GM13976 (cell line): ENCODE results near the gene RPL13A.
A peak's percentile ranks its signal among the peaks of the same experiment; 100 is the strongest.

Experiments used
- DNase-seq: peaks from one replicate; pipeline ENCODE4 v3.0.0; 2012; ENCODE audit warnings: low spot score
- in situ Hi-C: fragments of 300-500 bp; cut with MboI; formaldehyde crosslinking; loops from one replicate; pipeline ENCODE4 v1.12.0; 2022; ENCODE audit warnings: low sequenced_read_pairs, mixed read lengths, inconsistent platforms; ENCODE audit not compliant: unreplicated experiment
- TF ChIP-seq, protein P1 (sequence below): IDR thresholded peaks from 2 replicates; pipeline ENCODE4 v1.5.1; 2012; ENCODE audit warnings: borderline replicate concordance, mild to moderate bottlenecking; ENCODE audit not compliant: insufficient read depth; ENCODE audit errors: extremely low read depth, missing control alignments, control extremely low read depth

Gene RPL13A

DNA sequence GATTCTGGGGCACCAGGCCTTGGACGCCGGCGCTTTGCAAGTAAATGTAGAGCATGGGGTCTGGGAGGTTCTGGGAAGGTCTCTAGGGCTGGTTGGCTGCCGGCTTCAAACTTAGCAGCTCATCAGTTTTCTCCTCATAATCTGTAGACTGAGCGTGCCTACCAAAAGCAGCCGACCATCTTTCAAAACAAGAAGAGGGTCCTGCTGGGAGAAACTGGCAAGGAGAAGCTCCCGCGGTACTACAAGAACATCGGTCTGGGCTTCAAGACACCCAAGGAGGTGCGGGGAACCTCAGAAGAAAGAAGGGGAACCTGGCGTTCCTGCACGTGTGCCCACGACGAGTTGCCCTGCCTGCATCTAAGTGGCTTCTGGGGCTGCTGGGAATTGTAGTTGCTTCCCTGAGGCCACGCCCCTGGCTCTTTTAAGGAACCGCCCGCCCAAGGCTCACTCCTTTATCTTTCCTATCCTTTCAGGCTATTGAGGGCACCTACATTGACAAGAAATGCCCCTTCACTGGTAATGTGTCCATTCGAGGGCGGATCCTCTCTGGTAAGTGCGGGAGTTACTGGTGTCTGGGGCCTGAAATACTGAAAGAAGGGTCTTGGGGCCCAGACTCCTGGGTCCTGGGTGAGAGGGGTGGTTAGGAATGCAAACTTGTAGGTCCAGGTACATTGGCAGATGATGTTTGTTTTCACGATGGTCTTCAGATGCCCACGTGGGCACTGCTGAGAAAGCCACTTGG lies 9.8 kb downstream of the RPL13A start:
- in situ Hi-C loops, result no loop called here
- DNase-seq, result peak; percentile 61
- TF ChIP-seq, protein P1, sequence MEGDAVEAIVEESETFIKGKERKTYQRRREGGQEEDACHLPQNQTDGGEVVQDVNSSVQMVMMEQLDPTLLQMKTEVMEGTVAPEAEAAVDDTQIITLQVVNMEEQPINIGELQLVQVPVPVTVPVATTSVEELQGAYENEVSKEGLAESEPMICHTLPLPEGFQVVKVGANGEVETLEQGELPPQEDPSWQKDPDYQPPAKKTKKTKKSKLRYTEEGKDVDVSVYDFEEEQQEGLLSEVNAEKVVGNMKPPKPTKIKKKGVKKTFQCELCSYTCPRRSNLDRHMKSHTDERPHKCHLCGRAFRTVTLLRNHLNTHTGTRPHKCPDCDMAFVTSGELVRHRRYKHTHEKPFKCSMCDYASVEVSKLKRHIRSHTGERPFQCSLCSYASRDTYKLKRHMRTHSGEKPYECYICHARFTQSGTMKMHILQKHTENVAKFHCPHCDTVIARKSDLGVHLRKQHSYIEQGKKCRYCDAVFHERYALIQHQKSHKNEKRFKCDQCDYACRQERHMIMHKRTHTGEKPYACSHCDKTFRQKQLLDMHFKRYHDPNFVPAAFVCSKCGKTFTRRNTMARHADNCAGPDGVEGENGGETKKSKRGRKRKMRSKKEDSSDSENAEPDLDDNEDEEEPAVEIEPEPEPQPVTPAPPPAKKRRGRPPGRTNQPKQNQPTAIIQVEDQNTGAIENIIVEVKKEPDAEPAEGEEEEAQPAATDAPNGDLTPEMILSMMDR, result no peak

- TF ChIP-seq, protein P1, result no peak
- no peak for DNase-seq
- in situ Hi-C loops, result no loop called here
These were observed 10.3 kb downstream of the RPL13A start for GRCh38 chr19:49497789-49498103.

GRCh38 chr19:49498475-49498874 lies 11.1 kb downstream of the RPL13A start:
- in situ Hi-C loops, result no loop called here
- TF ChIP-seq, protein P1, result no peak
- no peak for DNase-seq

DNA sequence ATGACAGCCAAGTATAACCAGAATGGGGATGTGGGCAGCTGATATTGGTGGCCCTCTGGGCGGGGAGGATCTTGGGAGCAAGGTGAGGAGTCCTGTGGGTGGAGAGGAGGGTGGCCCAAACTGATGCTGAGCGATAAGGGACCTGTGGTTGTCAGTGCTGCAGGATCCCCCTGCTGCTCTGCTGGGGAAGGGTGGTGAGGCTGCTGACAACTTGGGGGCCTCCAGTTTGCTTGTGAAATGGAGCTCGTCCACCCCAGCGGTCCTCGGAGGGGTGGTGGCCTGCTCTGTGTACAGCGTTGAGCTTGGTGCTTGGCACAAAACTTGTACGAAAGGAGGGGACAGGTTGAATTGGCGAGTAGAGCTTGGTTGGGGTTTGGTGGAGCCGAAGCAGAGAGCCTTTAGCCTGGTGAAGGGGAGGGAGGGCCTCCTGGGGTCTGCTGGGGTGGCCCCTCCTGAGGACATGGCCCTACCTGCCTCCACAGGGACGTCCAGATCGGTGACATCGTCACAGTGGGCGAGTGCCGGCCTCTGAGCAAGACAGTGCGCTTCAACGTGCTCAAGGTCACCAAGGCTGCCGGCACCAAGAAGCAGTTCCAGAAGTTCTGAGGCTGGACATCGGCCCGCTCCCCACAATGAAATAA lies 11.7 kb downstream of the RPL13A start:
- TF ChIP-seq, protein P1, result no peak
- in situ Hi-C loops, result no loop called here

DNA sequence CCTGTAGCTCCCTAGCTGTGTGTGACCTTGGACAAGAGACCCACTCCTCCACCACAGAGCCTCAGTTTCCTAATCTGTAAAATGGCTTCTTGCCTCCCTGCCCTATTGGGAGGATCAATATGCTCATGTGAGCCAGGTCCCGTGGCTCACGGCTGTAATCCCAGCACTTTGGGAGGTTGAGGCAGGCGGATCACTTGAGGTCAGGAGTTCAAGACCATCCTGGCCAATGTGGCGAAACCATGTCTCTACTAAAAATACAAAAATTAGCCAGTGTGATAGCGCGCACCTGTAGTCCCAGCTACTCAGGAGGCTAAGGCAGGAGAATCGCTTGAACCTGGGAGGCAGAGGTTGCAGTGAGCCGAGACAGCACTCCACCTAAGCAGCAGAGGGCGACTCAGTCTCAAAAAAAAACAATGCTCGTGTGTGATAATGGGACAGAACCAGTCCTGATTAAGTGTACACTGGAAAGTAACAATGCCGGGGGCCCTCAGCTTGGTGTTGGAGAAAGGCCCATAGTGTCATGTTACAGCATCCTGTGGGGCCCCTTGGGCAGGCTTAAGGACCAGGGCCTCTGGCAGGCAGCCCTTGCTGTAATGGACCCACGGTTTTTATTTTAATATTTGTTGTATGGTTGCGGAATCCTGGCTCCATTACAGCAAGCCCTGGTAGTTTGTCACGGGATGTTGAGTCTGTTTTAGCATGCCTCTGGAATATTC lies 15.6 kb downstream of the RPL13A start:
- in situ Hi-C loops, result no loop called here
- DNase-seq, result peak; percentile 39
- TF ChIP-seq, protein P1, result peak; percentile 42

More for the DNA sequence above, 11.7 kb downstream of the RPL13A start:
- no peak for DNase-seq

DNA sequence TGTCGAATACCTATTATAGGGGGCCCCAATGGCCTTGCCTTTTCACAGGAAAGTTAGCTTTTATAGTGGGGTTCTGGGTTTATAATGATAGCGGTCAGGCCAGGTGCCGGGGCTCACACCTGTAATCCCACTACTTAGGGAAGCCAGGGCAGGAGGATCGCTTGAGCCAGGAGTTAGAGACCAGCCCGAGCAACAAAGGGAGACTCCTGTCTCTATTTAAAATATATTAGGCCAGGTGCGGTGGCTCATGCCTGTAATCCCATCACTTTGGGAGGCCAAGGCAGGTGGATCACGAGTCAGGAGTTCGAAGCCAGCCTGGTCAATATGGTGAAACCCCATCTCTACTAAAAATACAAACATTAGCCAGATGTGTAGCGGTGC lies 16.2 kb downstream of the RPL13A start:
- no peak for DNase-seq
- TF ChIP-seq, protein P1, result no peak
- in situ Hi-C loops, result no loop called here
